ENCODE results near the gene MYH6. TPM values are rescaled to one million over a fixed set of nuclear protein-coding genes. Genes with fewer than 3 reads are reported as not detected.

MYH6 gene
- total RNA-seq, 1 experiment from 2014 or later, result 0.07 TPM

DNA sequence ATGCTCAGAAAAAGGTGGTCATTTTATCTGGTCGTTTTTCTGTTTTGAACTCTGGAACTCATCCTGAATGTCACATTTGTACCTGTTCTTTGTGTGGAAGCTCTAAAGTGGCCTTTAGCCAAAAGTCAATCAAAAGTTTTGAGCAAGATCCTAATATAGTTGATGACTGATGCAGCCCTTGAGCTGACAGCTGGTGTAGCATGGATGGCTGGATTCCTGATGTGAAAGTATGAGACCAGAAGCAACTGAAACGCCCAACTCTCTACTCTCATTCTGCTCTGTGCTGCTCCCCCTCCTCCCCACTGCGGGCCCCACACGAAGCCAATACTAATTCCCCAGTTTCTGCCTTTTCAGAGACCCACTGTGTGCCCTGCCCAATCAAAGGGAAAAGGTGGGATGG lies 37.7 kb upstream of the MYH6 start:
- DNase-seq, result no peak
- H3K9ac ChIP-seq (ENCODE audit: extremely low read depth, insufficient read length, low read length), result no peak overlapping the region
- Mint-ChIP-seq H3K4me1 (peaks cover 31 to 39% of the 10 kb centered on the region in 2 experiments), H3K4me3 (no peak overlapping the region), H3K9me3 (no peaks in the 10 kb centered on the region), H3K36me3 (ENCODE audit: insufficient read depth in 1 of 3, low read depth in 3 of 3) (no peaks in the 10 kb centered on the region), H3K27me3 (ENCODE audit: low read depth) (peaks cover 27% of the 10 kb centered on the region), H3K27ac (no peak overlapping the region)
- no peaks in the 10 kb centered on the region for H3K23me2 ChIP-seq (ENCODE audit: insufficient read length, low read depth, low read length, poor library complexity, severe bottlenecking)
- no peak overlapping the region for H3K4ac ChIP-seq (ENCODE audit: low read depth, low read length)
- no peaks in the 10 kb centered on the region for H3K4me1 ChIP-seq (ENCODE audit: insufficient read depth, low read length)
- no peak overlapping the region for H3K27ac ChIP-seq (ENCODE audit: insufficient read length, low read depth, low read length)
- H2AFZ ChIP-seq (ENCODE audit: low read length), result no peak overlapping the region
- H3K18ac ChIP-seq (ENCODE audit: insufficient read length, low read depth, low read length), result no peak overlapping the region
- no peaks in the 10 kb centered on the region for H3K79me2 ChIP-seq (ENCODE audit: insufficient read depth, low read length)
- H4K91ac ChIP-seq (ENCODE audit: insufficient read length, low read depth, low read length), result no peak overlapping the region
- no peak overlapping the region for H2BK12ac ChIP-seq (ENCODE audit: insufficient read length, low read depth, low read length)
- no CpG with 5 or more reads among the region's 4 CpGs for WGBS (ENCODE audit: extremely low coverage, insufficient read length, low lambda C conversion rate)
- no peak overlapping the region for H3T11ph ChIP-seq (ENCODE audit: low read length)
- no peak overlapping the region for H2AK5ac ChIP-seq (ENCODE audit: insufficient read length, low read length)
- H2BK15ac ChIP-seq (ENCODE audit: low read depth, low read length), result no peak overlapping the region
- no peak overlapping the region for H2BK120ac ChIP-seq (ENCODE audit: low read depth, low read length, poor library complexity, severe bottlenecking)
- no peak for TF ChIP-seq CTCF (conservative IDR thresholded peaks at IDR 0.05)
- no peaks in the 10 kb centered on the region for H4K20me1 ChIP-seq (ENCODE audit: control insufficient read depth, insufficient read depth, insufficient read length)
- no peak overlapping the region for H4K5ac ChIP-seq (ENCODE audit: insufficient read length, low read depth, low read length)
- no peak overlapping the region for H2BK20ac ChIP-seq (ENCODE audit: low read depth, low read length, poor library complexity, severe bottlenecking)
- no peak overlapping the region for H3K4me2 ChIP-seq (ENCODE audit: insufficient read depth, insufficient read length, low read length)
- H3K27me3 ChIP-seq (ENCODE audit: insufficient read depth, low read length), result no peaks in the 10 kb centered on the region
- H3K9me3 ChIP-seq (ENCODE audit: control insufficient read depth, low read depth, low read length), result no peaks in the 10 kb centered on the region
- no peak overlapping the region for H3K56ac ChIP-seq (ENCODE audit: insufficient read length, low read depth, low read length)
- no peak overlapping the region for H3K23ac ChIP-seq (ENCODE audit: insufficient read length, low read depth, low read length)
- no peak overlapping the region for H4K8ac ChIP-seq (replicated peaks; ENCODE audit: insufficient read length, low read depth, low read length)
- H3K79me1 ChIP-seq (ENCODE audit: insufficient read depth, low read depth, low read length, poor library complexity, severe bottlenecking), result no peaks in the 10 kb centered on the region
- H2BK5ac ChIP-seq (ENCODE audit: insufficient read length, low read length), result no peak overlapping the region
- H3K14ac ChIP-seq (ENCODE audit: insufficient read depth, low read length), result no peak overlapping the region
